CD4-positive, alpha-beta T cell (primary cell): ENCODE measurements around the gene MINDY4B. TPM values are rescaled to one million over a fixed set of nuclear protein-coding genes. Genes with fewer than 3 reads are reported as not detected.

Experiments
- ATAC-seq: fragments of 200-7000 bp; cut with Tn5 transposase; one replicate; pipeline ENCODE4 v1.10.0; 2022; ENCODE audit warnings: mild to moderate bottlenecking; ENCODE audit not compliant: poor library complexity
- CTCF ChIA-PET: fragments of 350-600 bp; sonication (Branson Sonifier 250); formaldehyde crosslinking; loops from one replicate; lab custom pipeline; 2021; ENCODE audit warnings: antibody characterized with exemption, inconsistent platforms; lab: Charles Lee
- POLR2A ChIA-PET: fragments of 350-600 bp; sonication (Branson Sonifier 250); formaldehyde crosslinking; loops from one replicate; lab custom pipeline; 2021; ENCODE audit warnings: antibody characterized with exemption, inconsistent platforms; lab: Charles Lee
- DNase-seq, 14 experiments: peaks; one replicate each; pipeline ENCODE4 v3.0.0-alpha.2; 2013 to 2020; ENCODE audit warnings: mixed read lengths in 2 of 14
- H3K27ac ChIP-seq, 2 donors: one replicate each; pipeline versions ENCODE4 v1.5.1 to v1.7.0; 2013; ENCODE audit warnings: low read length in 2 of 2, low read depth in 1 of 2, mild to moderate bottlenecking in 1 of 2
- H3K27me3 ChIP-seq, 2 experiments: 1 replicate in 1 of 2; 2 replicates in 1 of 2; pipeline versions ENCODE4 v1.6.1 to v1.7.0; 2013; ENCODE audit warnings: low read length in 2 of 2, control low read depth in 1 of 2, mild to moderate bottlenecking in 1 of 2, moderate library complexity in 1 of 2; ENCODE audit not compliant: insufficient read depth in 2 of 2, control insufficient read depth in 1 of 2
- H3K36me3 ChIP-seq: one replicate; pipeline ENCODE4 v1.6.1; 2013; ENCODE audit warnings: low read length, control low read depth; ENCODE audit not compliant: insufficient read depth
- H3K4me1 ChIP-seq: one replicate; pipeline ENCODE4 v1.6.1; 2013; ENCODE audit warnings: low read length, control low read depth; ENCODE audit not compliant: insufficient read depth
- H3K4me3 ChIP-seq: one replicate; pipeline ENCODE4 v1.5.1; 2013; ENCODE audit warnings: mild to moderate bottlenecking, low read length, moderate library complexity
- H3K9me3 ChIP-seq, 2 experiments: 1 replicate in 1 of 2; 2 replicates in 1 of 2; pipeline versions ENCODE4 v1.6.1 to v1.7.0; 2013; ENCODE audit warnings: low read length in 2 of 2, mild to moderate bottlenecking in 2 of 2, control low read depth in 1 of 2, moderate library complexity in 1 of 2; ENCODE audit not compliant: control insufficient read depth in 1 of 2, insufficient read depth in 1 of 2
- H3K27ac Mint-ChIP-seq: one replicate; pipeline ENCODE4 v1.8.0; 2020; ENCODE audit warnings: mixed read lengths
- H3K27me3 Mint-ChIP-seq: one replicate; pipeline ENCODE4 v1.8.0; 2021; ENCODE audit warnings: mixed read lengths
- H3K36me3 Mint-ChIP-seq: one replicate; pipeline ENCODE4 v1.8.0; 2021; ENCODE audit warnings: low read depth, mixed read lengths
- H3K4me1 Mint-ChIP-seq: one replicate; pipeline ENCODE4 v1.8.0; 2021; ENCODE audit warnings: low read depth, mixed read lengths
- H3K4me3 Mint-ChIP-seq: one replicate; pipeline ENCODE4 v1.8.0; 2020; ENCODE audit warnings: mild to moderate bottlenecking, mixed read lengths
- H3K9me3 Mint-ChIP-seq: one replicate; pipeline ENCODE4 v1.8.0; 2020; ENCODE audit warnings: mixed read lengths
- intact Hi-C, 2 experiments: fragments of 100-400 bp; cut with DNase I in 1 of 2; cut with micrococcal nuclease in 1 of 2; formaldehyde crosslinking; loops; one replicate each; pipeline versions ENCODE4 v1.15.1 to v1.9.0; 2023 to 2025; cut with DNase I, micrococcal nuclease
- total RNA-seq, 174 experiments: library from RNA in 2 of 174; stranded (reverse) in 2 of 174; gene quantifications; one replicate each; pipeline ENCODE4 v1.2.3 and lab custom pipeline; 2021 to 2026
- TF ChIP-seq, protein P1 (sequence below): fragments of 200-600 bp; IDR thresholded peaks from one replicate; pipeline ENCODE4 v1.8.0; 2022; ENCODE audit warnings: antibody characterized with exemption, mild to moderate bottlenecking

Gene MINDY4B
- total RNA-seq, 2 experiments from 2014 or later, result not detected

DNA sequence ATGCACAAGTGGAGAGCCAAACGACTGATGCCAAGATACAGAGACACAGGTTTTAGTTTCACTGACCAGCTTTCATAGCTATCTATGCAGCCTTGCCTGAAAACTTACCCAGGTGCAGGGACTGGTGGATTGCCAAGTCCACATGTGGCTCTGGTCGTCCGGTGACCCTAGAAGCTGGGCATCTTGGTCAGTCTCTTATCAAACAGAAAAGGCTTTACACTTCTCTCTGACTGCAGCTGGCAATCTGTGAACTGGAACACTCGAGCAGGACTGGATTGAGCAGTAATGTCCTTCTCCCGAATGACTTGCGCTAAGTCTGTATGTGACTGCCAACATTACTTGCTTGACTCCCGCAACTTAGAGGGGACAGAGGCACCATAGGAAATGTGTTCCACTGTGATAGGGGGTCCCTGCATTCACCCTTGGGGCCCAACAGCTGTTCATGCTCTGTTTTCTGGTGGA, 79.3 kb downstream of the MINDY4B start:
- Mint-ChIP-seq H3K27me3 (peaks cover 11% of the 10 kb centered on the region), H3K36me3 (no peaks in the 10 kb centered on the region), H3K4me1 (no peaks in the 10 kb centered on the region), H3K27ac (no peak overlapping the region), H3K9me3 (no peaks in the 10 kb centered on the region), H3K4me3 (no peak overlapping the region)
- POLR2A ChIA-PET, result no interaction called here
- H3K4me3 ChIP-seq, result no peak overlapping the region
- no peaks in the 10 kb centered on the region for H3K27me3 ChIP-seq
- ATAC-seq (no peak), DNase-seq (no peak)
- no peaks in the 10 kb centered on the region for H3K4me1 ChIP-seq
- CTCF ChIA-PET, result no interaction called here
- no peak overlapping the region for H3K27ac ChIP-seq
- no peaks in the 10 kb centered on the region for H3K36me3 ChIP-seq
- no peaks in the 10 kb centered on the region for H3K9me3 ChIP-seq
- intact Hi-C loops, result no loop called here
- TF ChIP-seq, protein P1, sequence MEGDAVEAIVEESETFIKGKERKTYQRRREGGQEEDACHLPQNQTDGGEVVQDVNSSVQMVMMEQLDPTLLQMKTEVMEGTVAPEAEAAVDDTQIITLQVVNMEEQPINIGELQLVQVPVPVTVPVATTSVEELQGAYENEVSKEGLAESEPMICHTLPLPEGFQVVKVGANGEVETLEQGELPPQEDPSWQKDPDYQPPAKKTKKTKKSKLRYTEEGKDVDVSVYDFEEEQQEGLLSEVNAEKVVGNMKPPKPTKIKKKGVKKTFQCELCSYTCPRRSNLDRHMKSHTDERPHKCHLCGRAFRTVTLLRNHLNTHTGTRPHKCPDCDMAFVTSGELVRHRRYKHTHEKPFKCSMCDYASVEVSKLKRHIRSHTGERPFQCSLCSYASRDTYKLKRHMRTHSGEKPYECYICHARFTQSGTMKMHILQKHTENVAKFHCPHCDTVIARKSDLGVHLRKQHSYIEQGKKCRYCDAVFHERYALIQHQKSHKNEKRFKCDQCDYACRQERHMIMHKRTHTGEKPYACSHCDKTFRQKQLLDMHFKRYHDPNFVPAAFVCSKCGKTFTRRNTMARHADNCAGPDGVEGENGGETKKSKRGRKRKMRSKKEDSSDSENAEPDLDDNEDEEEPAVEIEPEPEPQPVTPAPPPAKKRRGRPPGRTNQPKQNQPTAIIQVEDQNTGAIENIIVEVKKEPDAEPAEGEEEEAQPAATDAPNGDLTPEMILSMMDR, result no peak

DNA sequence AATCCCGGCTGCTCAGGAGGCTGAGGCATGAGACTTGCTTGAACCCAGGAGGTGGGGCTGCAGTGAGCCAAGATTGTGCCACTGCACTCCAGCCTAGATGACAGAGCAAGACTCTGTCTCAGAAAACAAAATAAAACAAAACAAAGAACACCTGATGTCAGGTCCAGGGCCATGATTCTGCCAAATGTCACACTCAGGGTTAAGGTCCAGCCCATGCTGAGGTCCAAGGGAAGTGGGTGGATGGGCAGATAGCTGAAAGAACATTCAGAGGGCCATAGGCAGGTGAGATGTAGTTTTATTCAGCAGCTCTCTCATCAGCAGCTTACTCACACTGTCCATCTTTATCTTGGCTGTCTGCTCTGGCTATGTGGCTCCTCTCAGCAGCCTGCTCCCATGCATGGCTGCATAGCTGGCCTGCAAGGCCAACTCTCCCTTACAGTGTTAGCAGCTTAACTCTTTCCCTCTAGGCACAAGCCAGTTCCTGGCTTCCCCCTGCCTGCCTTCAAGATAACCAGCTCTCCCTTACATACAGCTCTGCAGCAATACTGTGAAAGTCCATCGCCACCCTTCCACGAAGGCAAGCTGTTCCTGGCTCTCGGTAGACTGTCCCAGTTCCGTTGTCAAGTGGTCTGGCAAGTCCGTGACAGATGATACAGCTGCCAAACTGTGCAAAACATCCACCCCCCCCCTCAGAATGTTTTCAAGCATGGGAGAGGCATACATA, 79.9 kb downstream of the MINDY4B start:
- peaks cover 11% of the 10 kb centered on the region for H3K27me3 Mint-ChIP-seq
- no peaks in the 10 kb centered on the region for H3K9me3 Mint-ChIP-seq
- no peak overlapping the region for H3K4me3 Mint-ChIP-seq
- no peaks in the 10 kb centered on the region for H3K4me1 Mint-ChIP-seq
- DNase-seq, result no peak
- no peak for ATAC-seq
- H3K27ac Mint-ChIP-seq, result no peak overlapping the region
- ChIA-PET CTCF (no interaction called here), POLR2A (no interaction called here)
- H3K27ac ChIP-seq, result no peak overlapping the region
- H3K9me3 ChIP-seq, result no peaks in the 10 kb centered on the region
- H3K36me3 ChIP-seq, result no peaks in the 10 kb centered on the region
- H3K36me3 Mint-ChIP-seq, result no peaks in the 10 kb centered on the region
- no peak overlapping the region for H3K4me3 ChIP-seq
- TF ChIP-seq, protein P1, result no peak
- no peaks in the 10 kb centered on the region for H3K27me3 ChIP-seq
- intact Hi-C loops, result no loop called here
- H3K4me1 ChIP-seq, result no peaks in the 10 kb centered on the region

DNA sequence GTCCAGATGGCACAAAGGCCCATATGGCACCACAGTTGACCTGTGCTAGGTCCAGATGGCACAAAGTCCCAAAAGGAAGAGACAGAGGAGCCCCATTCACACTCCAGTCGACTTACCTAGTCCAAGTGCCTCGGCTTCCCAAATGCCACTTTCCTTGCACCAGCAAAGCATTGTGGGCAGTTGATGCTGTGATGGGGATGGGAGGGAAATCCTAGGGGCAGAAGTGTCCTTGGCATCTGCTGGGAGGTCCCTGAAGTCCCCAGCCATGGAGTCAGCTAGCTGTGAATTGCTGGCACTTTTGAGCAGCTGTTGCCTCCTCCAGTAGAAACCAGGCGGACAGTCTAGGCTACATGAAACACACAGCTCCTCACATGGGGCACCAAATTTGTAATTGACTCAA, 82.0 kb downstream of the MINDY4B start:
- Histone ChIP-seq H3K4me1 (no peaks in the 10 kb centered on the region), H3K9me3 (no peaks in the 10 kb centered on the region), H3K4me3 (no peak overlapping the region), H3K27me3 (no peaks in the 10 kb centered on the region), H3K36me3 (no peaks in the 10 kb centered on the region), H3K27ac (no peak overlapping the region)
- ChIA-PET CTCF (no interaction called here), POLR2A (no interaction called here)
- TF ChIP-seq, protein P1, result no peak
- H3K27ac Mint-ChIP-seq, result no peak overlapping the region
- H3K9me3 Mint-ChIP-seq, result no peaks in the 10 kb centered on the region
- intact Hi-C loops, result no loop called here
- H3K4me1 Mint-ChIP-seq, result no peaks in the 10 kb centered on the region
- H3K36me3 Mint-ChIP-seq, result no peaks in the 10 kb centered on the region
- peaks cover 11% of the 10 kb centered on the region for H3K27me3 Mint-ChIP-seq
- no peak overlapping the region for H3K4me3 Mint-ChIP-seq
- DNase-seq, result no peak
- no peak for ATAC-seq
